ENCODE data around the gene HIGD1B.

DNA sequence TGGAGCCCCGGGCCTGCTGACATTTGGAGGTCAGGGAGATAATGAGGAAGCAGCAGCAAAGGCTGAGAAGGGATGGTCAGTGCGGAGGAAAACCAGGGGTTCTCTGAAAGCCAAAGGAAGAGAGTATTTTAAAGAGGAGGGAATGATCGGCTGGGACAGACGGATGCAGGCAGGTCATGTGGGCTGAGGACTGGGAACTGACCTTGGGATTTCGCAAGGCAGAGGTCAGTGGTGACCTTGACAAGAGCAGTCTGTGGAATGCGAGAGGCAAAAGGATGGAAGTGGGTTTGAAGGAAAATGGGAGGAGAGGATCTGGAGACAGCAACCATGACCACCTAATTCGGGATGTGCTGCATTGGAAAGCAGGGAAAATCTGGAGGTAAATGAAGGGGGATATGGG, 41.3 kb downstream of the HIGD1B start:
- TF ChIP-seq POLR2AphosphoS5 (IDR thresholded peaks at IDR 0.05; ENCODE audit: borderline replicate concordance, low read depth, low read length) (no peak), EZH2 (IDR thresholded peaks at IDR 0.05) (no peak), FOXP2 (optimal IDR thresholded peaks at IDR 0.05; ENCODE audit: control extremely low read depth, extremely low read length, insufficient read depth) (no peak)
